ENCODE measurements around the gene CPNE6. TPM values are rescaled to one million over a fixed set of nuclear protein-coding genes. Genes with fewer than 3 reads are reported as not detected.
A peak's percentile ranks its signal among the peaks of the same experiment; 100 is the strongest.

CPNE6 gene
- total and polyA plus RNA-seq, 2 of the 13 experiments (the other 11 are each of a cell fraction or from before 2014, with no cell fraction given), result not detected

- TF ChIP-seq ZSCAN21 (CRISPR knock-in tag; IDR thresholded peaks at IDR 0.05; ENCODE audit: borderline replicate concordance), result peak; percentile 98
- peak; percentile 16; the same call in 1 of the 2 replicates for TF ChIP-seq ZNF549 (CRISPR knock-in tag; IDR thresholded peaks at IDR 0.05)
- TF ChIP-seq PAF1 (CRISPR knock-in tag; IDR thresholded peaks at IDR 0.05), result no peak; the same call in none of the 2 replicates
- peak; percentile 96 for TF ChIP-seq ZHX1 (CRISPR knock-in tag; IDR thresholded peaks at IDR 0.05; ENCODE audit: low read depth)
- TF ChIP-seq, protein P1, sequence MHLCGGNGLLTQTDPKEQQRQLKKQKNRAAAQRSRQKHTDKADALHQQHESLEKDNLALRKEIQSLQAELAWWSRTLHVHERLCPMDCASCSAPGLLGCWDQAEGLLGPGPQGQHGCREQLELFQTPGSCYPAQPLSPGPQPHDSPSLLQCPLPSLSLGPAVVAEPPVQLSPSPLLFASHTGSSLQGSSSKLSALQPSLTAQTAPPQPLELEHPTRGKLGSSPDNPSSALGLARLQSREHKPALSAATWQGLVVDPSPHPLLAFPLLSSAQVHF (CRISPR knock-in tag; IDR thresholded peaks at IDR 0.05), result no peak
- TF ChIP-seq ZNF616 (CRISPR knock-in tag; IDR thresholded peaks at IDR 0.05; ENCODE audit: low read depth), result 0 out of 2 replicates have a peak, but pooled peaks have one; percentile 94
- peak; percentile 99 for TF ChIP-seq AKAP8 (CRISPR knock-in tag; IDR thresholded peaks at IDR 0.05)
- peak; percentile 53 for TF ChIP-seq NFYB (CRISPR knock-in tag; IDR thresholded peaks at IDR 0.05)
- TF ChIP-seq GABPA (IDR thresholded peaks at IDR 0.05; ENCODE audit: low read depth, low read length), result no peak
- TF ChIP-seq GABPA (CRISPR knock-in tag; IDR thresholded peaks at IDR 0.05; ENCODE audit: low read depth), result no peak
- TF ChIP-seq HNF4G (IDR thresholded peaks at IDR 0.05; ENCODE audit: borderline replicate concordance, low read depth, low read length), result peak; percentile 100
- TF ChIP-seq HNF4G (CRISPR knock-in tag; IDR thresholded peaks at IDR 0.05; ENCODE audit: borderline replicate concordance, low read depth), result peak; percentile 100
- TF ChIP-seq, protein P2, sequence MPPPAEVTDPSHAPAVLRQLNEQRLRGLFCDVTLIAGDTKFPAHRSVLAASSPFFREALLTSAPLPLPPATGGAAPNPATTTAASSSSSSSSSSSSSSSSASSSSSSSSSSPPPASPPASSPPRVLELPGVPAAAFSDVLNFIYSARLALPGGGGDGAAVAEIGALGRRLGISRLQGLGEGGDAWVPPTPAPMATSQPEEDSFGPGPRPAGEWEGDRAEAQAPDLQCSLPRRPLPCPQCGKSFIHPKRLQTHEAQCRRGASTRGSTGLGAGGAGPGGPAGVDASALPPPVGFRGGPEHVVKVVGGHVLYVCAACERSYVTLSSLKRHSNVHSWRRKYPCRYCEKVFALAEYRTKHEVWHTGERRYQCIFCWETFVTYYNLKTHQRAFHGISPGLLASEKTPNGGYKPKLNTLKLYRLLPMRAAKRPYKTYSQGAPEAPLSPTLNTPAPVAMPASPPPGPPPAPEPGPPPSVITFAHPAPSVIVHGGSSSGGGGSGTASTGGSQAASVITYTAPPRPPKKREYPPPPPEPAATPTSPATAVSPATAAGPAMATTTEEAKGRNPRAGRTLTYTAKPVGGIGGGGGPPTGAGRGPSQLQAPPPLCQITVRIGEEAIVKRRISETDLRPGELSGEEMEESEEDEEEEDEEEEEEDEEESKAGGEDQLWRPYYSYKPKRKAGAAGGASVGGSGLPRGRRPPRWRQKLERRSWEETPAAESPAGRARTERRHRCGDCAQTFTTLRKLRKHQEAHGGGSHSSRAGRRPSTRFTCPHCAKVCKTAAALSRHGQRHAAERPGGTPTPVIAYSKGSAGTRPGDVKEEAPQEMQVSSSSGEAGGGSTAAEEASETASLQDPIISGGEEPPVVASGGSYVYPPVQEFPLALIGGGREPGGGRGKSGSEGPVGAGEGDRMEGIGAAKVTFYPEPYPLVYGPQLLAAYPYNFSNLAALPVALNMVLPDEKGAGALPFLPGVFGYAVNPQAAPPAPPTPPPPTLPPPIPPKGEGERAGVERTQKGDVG (CRISPR knock-in tag; IDR thresholded peaks at IDR 0.05; ENCODE audit: borderline replicate concordance), result peak; percentile 98
- no peak for TF ChIP-seq PHB2 (IDR thresholded peaks at IDR 0.05; ENCODE audit: partially characterized antibody)
- TF ChIP-seq ZNF362 (CRISPR knock-in tag; IDR thresholded peaks at IDR 0.05; ENCODE audit: borderline replicate concordance), result peak; percentile 62; the same call in 1 of the 2 replicates
- TF ChIP-seq E2F5 (CRISPR knock-in tag; conservative IDR thresholded peaks at IDR 0.05), result peak; percentile 46; the same call in 1 of the 2 replicates
- TF ChIP-seq ZNF33A (CRISPR knock-in tag; IDR thresholded peaks at IDR 0.05; ENCODE audit: borderline replicate concordance), result no peak
- no peak for TF ChIP-seq PRMT3 (CRISPR knock-in tag; IDR thresholded peaks at IDR 0.05; ENCODE audit: borderline replicate concordance, low read depth)
- TF ChIP-seq ZNF180 (CRISPR knock-in tag; IDR thresholded peaks at IDR 0.05; ENCODE audit: borderline replicate concordance, low read depth), result no peak; the same call in 1 of the 2 replicates
Measured at GRCh38 chr14:24113801-24114531, 42.6 kb downstream of the CPNE6 start (continued).

Data from HepG2 (cell line).